Endothelial cell of umbilical vein (primary cell): ENCODE data around the gene METTL18. TPM values are rescaled to one million over a fixed set of nuclear protein-coding genes. Genes with fewer than 3 reads are reported as not detected.
A peak's percentile ranks its signal among the peaks of the same experiment; 100 is the strongest.

Experiments used
- Bru-seq: library from RNA; stranded (reverse); fragments of 400-500 nt; gene quantifications from one replicate; lab custom pipeline; 2021; lab: Mats Ljungman, UMichigan
- BruChase-seq, 2 experiments: library from RNA; stranded (reverse); fragments of 400-500 nt; gene quantifications; one replicate each; lab custom pipeline; 2021; lab: Mats Ljungman, UMichigan
- BruUV-seq: library from RNA; stranded (reverse); fragments of 400-500 nt; replicated peaks from 2 replicates; lab custom pipeline; 2021; lab: Mats Ljungman, UMichigan
- CTCF ChIA-PET: fragments of 300-600, 350-600 bp; sonication (Branson Sonifier 250); formaldehyde crosslinking; loops from one replicate; lab custom pipeline; 2021; ENCODE audit warnings: antibody characterized with exemption, inconsistent platforms; lab: Charles Lee
- POLR2A ChIA-PET: fragments of 300-600, 350-600 bp; sonication (Branson Sonifier 250); formaldehyde crosslinking; loops from one replicate; lab custom pipeline; 2021; ENCODE audit warnings: antibody characterized with exemption, inconsistent platforms; lab: Charles Lee
- DNase-seq: peaks from one replicate; pipeline ENCODE4 v3.0.0-alpha.2; 2011; ENCODE audit warnings: low read depth, low spot score
- FAIRE-seq: peaks from 2 replicates; lab custom pipeline; 2011; peaks lifted over from hg19 to GRCh38; lab: Jason Lieb, UNC
- H2AFZ ChIP-seq: 2 replicates; pipeline ENCODE4 v1.6.0; 2012; ENCODE audit warnings: low read depth, low read length, control low read depth, inconsistent platforms
- H3K27ac ChIP-seq: 2 replicates; pipeline ENCODE4 v1.5.1; 2011; ENCODE audit warnings: low read depth, mild to moderate bottlenecking, control low read depth, low read length, moderate library complexity; ENCODE audit not compliant: insufficient read depth
- H3K27me3 ChIP-seq, 2 experiments: 2 replicates each; pipeline versions ENCODE4 v1.6.0 to v1.6.1; 2011; ENCODE audit warnings: low read length in 2 of 2, mixed read lengths in 1 of 2; ENCODE audit not compliant: control insufficient read depth in 2 of 2, insufficient read depth in 2 of 2
- H3K36me3 ChIP-seq, 2 experiments: 2 replicates in 1 of 2; 3 replicates in 1 of 2; pipeline ENCODE4 v1.5.1; 2011; ENCODE audit warnings: low read length in 2 of 2, mild to moderate bottlenecking in 1 of 2, moderate library complexity in 1 of 2; ENCODE audit not compliant: control insufficient read depth in 2 of 2, insufficient read depth in 2 of 2; ENCODE audit errors: extremely low read depth in 1 of 2
- H3K4me1 ChIP-seq: 3 replicates; pipeline ENCODE4 v1.5.1; 2011; ENCODE audit warnings: mild to moderate bottlenecking, low read length; ENCODE audit not compliant: control insufficient read depth, insufficient read depth; ENCODE audit errors: extremely low read depth
- H3K4me2 ChIP-seq: 2 replicates; pipeline ENCODE4 v1.6.1; 2011; ENCODE audit warnings: low read length, control low read depth, mixed read lengths; ENCODE audit not compliant: insufficient read depth
- H3K4me3 ChIP-seq, 3 experiments: fragments of 200-600 bp in 1 of 3; sonication (generic), shearing (Covaris generic) in 1 of 3; replicated peaks in 1 of 3; 2 replicates each; pipeline ENCODE4 v1.5.1; 2011 to 2016; ENCODE audit warnings: control low read depth in 3 of 3, low read length in 3 of 3, mild to moderate bottlenecking in 2 of 3, inconsistent platforms in 1 of 3, low read depth in 1 of 3, moderate library complexity in 1 of 3; ENCODE audit not compliant: insufficient read depth in 1 of 3
- H3K79me2 ChIP-seq: 2 replicates; pipeline ENCODE4 v1.6.0; 2012; ENCODE audit warnings: low read length, inconsistent platforms; ENCODE audit not compliant: control insufficient read depth, insufficient read depth
- H3K9ac ChIP-seq: replicated peaks from 2 replicates; pipeline ENCODE3; 2011; ENCODE audit warnings: low read length, control low read depth; ENCODE audit not compliant: insufficient read depth; ENCODE audit errors: extremely low read depth
- H3K9me1 ChIP-seq: replicated peaks from 3 replicates; pipeline ENCODE4 v1.6.0; 2011; ENCODE audit warnings: mild to moderate bottlenecking, low read length; ENCODE audit not compliant: control insufficient read depth, insufficient read depth; ENCODE audit errors: extremely low read depth
- H3K9me3 ChIP-seq: replicated peaks from 2 replicates; pipeline ENCODE4 v1.5.1; 2012; ENCODE audit warnings: low read length, inconsistent platforms; ENCODE audit not compliant: control insufficient read depth, insufficient read depth
- H4K20me1 ChIP-seq: replicated peaks from 2 replicates; pipeline ENCODE3; 2011; ENCODE audit warnings: mild to moderate bottlenecking, low read length; ENCODE audit not compliant: control insufficient read depth, insufficient read depth; ENCODE audit errors: extremely low read depth
- CTCF ChIP-seq, 2 donors: IDR thresholded peaks; 1 replicate in 1 of 2; 2 replicates in 1 of 2; pipeline ENCODE4 v1.5.1; 2011; ENCODE audit warnings: low read length in 2 of 2, mild to moderate bottlenecking in 2 of 2, moderate library complexity in 2 of 2, control low read depth in 1 of 2, inconsistent platforms in 1 of 2, low read depth in 1 of 2; ENCODE audit not compliant: insufficient read depth in 1 of 2; ENCODE audit errors: extremely low read depth in 1 of 2
- EZH2 ChIP-seq: IDR thresholded peaks from 2 replicates; pipeline ENCODE4 v1.6.1; 2012; ENCODE audit warnings: borderline replicate concordance, low read depth, mild to moderate bottlenecking, moderate library complexity, low read length, inconsistent platforms; ENCODE audit not compliant: severe bottlenecking
- FOS ChIP-seq: IDR thresholded peaks from 2 replicates; pipeline ENCODE4 v1.6.1; 2011; ENCODE audit warnings: mild to moderate bottlenecking, low read length, moderate library complexity, borderline replicate concordance; ENCODE audit not compliant: insufficient read depth
- GATA2 ChIP-seq: IDR thresholded peaks from 2 replicates; pipeline ENCODE4 v1.7.0; 2011; ENCODE audit warnings: low read depth, mild to moderate bottlenecking, moderate library complexity, mixed read lengths, low read length; ENCODE audit not compliant: insufficient read length, insufficient read depth
- JUN ChIP-seq: IDR thresholded peaks from 2 replicates; pipeline ENCODE4 v1.6.1; 2011; ENCODE audit warnings: borderline replicate concordance, low read depth; ENCODE audit not compliant: insufficient read length, insufficient read depth
- MYC ChIP-seq: IDR thresholded peaks from one replicate; pipeline ENCODE4 v1.6.1; 2011; ENCODE audit warnings: mild to moderate bottlenecking, low read depth, low read length
- POLR2A ChIP-seq: IDR thresholded peaks from 2 replicates; pipeline ENCODE4 v1.6.1; 2012; ENCODE audit warnings: low read depth, mild to moderate bottlenecking, control low read depth, low read length
- POLR2AphosphoS5 ChIP-seq: IDR thresholded peaks from 2 replicates; pipeline ENCODE4 v1.6.1; 2012; ENCODE audit warnings: low read depth, mild to moderate bottlenecking, control low read depth, low read length, moderate library complexity; ENCODE audit not compliant: insufficient read depth
- dilution Hi-C: fragments of 300-500 bp; cut with MboI; formaldehyde crosslinking; loops from one replicate; pipeline ENCODE4 v1.15.0; 2019; ENCODE audit warnings: low sequenced_read_pairs; ENCODE audit not compliant: extremely low pct_ligation_motif_present
- intact Hi-C: fragments of 100-400 bp; cut with micrococcal nuclease; formaldehyde crosslinking; loops from one replicate; pipeline ENCODE4 v1.10.0; 2022
- long read RNA-seq: library from polyadenylated mRNA; stranded (forward); transcript quantifications from one replicate; pipeline ENCODE4 v2.0.0, GENCODE V29; 2021
- polyA minus RNA-seq, 3 experiments: library from RNA; depleted of rRNA, polyadenylated mRNA; stranded (reverse); fragments of >200 nt; gene quantifications; 1 replicate in 1 of 3; 2 replicates in 2 of 3; pipeline ENCODE4 v1.2.3, GENCODE V29; 2011
- polyA plus RNA-seq, 4 experiments: library from polyadenylated mRNA; depleted of rRNA in 3 of 4; stranded (reverse) in 3 of 4; unstranded in 1 of 4; fragments of >200 nt; gene quantifications; 2 replicates each; pipeline versions ENCODE4 v1.2.1 to v1.2.3, GENCODE V29; 2011 to 2012; ENCODE audit warnings: missing spikeins in 1 of 4
- total RNA-seq: library from RNA; stranded (reverse); gene quantifications from 2 replicates; pipeline ENCODE4 v1.2.3, GENCODE V29; 2021
- TF ChIP-seq, protein P1 (sequence below): IDR thresholded peaks from 2 replicates; pipeline ENCODE4 v1.6.1; 2011; ENCODE audit not compliant: insufficient read depth, insufficient read length

METTL18 gene
- 6.6 TPM in 2 replicates for total RNA-seq
- 0.49 and 1.1 TPM in 2 replicates for polyA plus RNA-seq
- polyA plus RNA-seq (2011; cell fraction: cytosol; rRNA removed), result 2.3 and 2.6 TPM in 2 replicates
- 1.4 and 2.0 TPM in 2 replicates for polyA plus RNA-seq (2011; cell fraction: nucleus; rRNA removed)
- 4.5 and 7.0 TPM in 2 replicates for polyA plus RNA-seq (2012)
- 0.58 and 0.91 TPM in 2 replicates for polyA minus RNA-seq
- polyA minus RNA-seq (2011; cell fraction: cytosol; rRNA and poly(A)+ RNA removed), result 3.4 TPM
- polyA minus RNA-seq (2011; cell fraction: nucleus; rRNA and poly(A)+ RNA removed), result 1.9 and 2.2 TPM in 2 replicates
- Bru-seq, nascent RNA, result percentile 77 among the genes with signal in this experiment
- BruChase-seq, experiment 1, labeled RNA remaining after a 6-hour chase, result percentile 53 among the genes with signal in this experiment
- percentile 79 among the genes with signal in this experiment for BruChase-seq, experiment 2, labeled RNA remaining after a 2-hour chase
- long read RNA-seq, transcript METTL18-203 (2 exons, 850 nt), result minor isoform, 5 of 18 reads
- long read RNA-seq, transcript METTL18-202 (2 exons, 1,521 nt), result major isoform, 13 of 18 reads
- long read RNA-seq, partial matches to known transcripts, result 0 of 18 reads
- long read RNA-seq, other reads (novel, unspliced or antisense), result 0 of 18 reads

GRCh38 chr1:169794530-169795416 lies at the start of gene METTL18:
Gene METTL18 (minus strand): TSS chr1:169794907. CDS start chr1:169793695, 1,212 bp downstream.
- POLR2A ChIA-PET, result interaction anchor here (1.2 kb wide), 1 partner anchor 118 kb away, joined by 4 read pairs; no protein-coding TSS in a partner anchor
- CTCF ChIA-PET, result interaction anchor here (1.0 to 4.4 kb wide), 8 partner anchors 15 to 309 kb away, joined by 3 to 33 read pairs (median 4); partner anchors contain the start of genes F5 and SLC19A2
- H3K4me2 ChIP-seq, result peak within 1 kb of the TSS; percentile 90
- intact Hi-C loops (loop anchor here (1.0 to 10.0 kb wide), 6 partner anchors 14 to 680 kb away; partner anchors contain the start of genes BLZF1, NME7 and SCYL3), dilution Hi-C loops (no loop called here)
- no peaks in the 10 kb centered on the region for H3K9me3 ChIP-seq
- no peaks in the 10 kb centered on the region for H3K27me3 ChIP-seq
- H3K27ac ChIP-seq, result peak within 1 kb of the TSS; percentile 66
- peak within 1 kb of the TSS; percentile 75 for H2AFZ ChIP-seq
- peak within 1 kb of the TSS; percentile 29 to 92 (median 77) for H3K4me3 ChIP-seq
- BruUV-seq, result TSS peak; percentile 75
- peaks cover 11% of the 10 kb centered on the region for H3K4me1 ChIP-seq
- no peaks in the 10 kb centered on the region for H3K36me3 ChIP-seq
- H3K9me1 ChIP-seq, result no peaks in the 10 kb centered on the region
- peak within 1 kb of the TSS; percentile 88 for H3K9ac ChIP-seq
- no peak for TF ChIP-seq JUN
- TF ChIP-seq POLR2AphosphoS5, result peak; percentile 78
- TF ChIP-seq POLR2A, result peak; percentile 56
- no peak for TF ChIP-seq MYC
- no peak for TF ChIP-seq GATA2
- peak in 1 of 2 donors; percentile 48 for TF ChIP-seq CTCF (IDR thresholded peaks at IDR 0.05; ENCODE audit: extremely low read depth in 1 of 2, insufficient read depth in 1 of 2, low read depth in 1 of 2, low read length in 2 of 2)
- TF ChIP-seq FOS, result peak; percentile 30
- no peak for TF ChIP-seq EZH2
- TF ChIP-seq, protein P1, sequence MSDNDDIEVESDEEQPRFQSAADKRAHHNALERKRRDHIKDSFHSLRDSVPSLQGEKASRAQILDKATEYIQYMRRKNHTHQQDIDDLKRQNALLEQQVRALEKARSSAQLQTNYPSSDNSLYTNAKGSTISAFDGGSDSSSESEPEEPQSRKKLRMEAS, result peak; percentile 4
- FAIRE-seq (peak; percentile 97), DNase-seq (peak; percentile 97)
- no peaks in the 10 kb centered on the region for H4K20me1 ChIP-seq
- peaks cover 17% of the 10 kb centered on the region for H3K79me2 ChIP-seq
